HEK293 (cell line): ENCODE measurements around the gene SLC35A4.

ENCODE experiments used
- CTCF ChIA-PET: fragments of 350-600 bp; formaldehyde crosslinking; extraction: SDS; loops from one replicate; lab custom pipeline; 2021; ENCODE audit warnings: antibody characterized with exemption; lab: Yijun Ruan, JAX
- POLR2A ChIA-PET: fragments of 300-600 bp; formaldehyde crosslinking; extraction: SDS; loops from one replicate; lab custom pipeline; 2020; ENCODE audit warnings: antibody characterized with exemption, inconsistent platforms; lab: Yijun Ruan, JAX
- H3K27ac ChIP-seq: fragments of 200-500 bp; sonication (Bioruptor generic); 2 replicates; pipeline ENCODE4 v1.5.1; 2014; ENCODE audit warnings: low read depth, low read length, control low read depth, inconsistent platforms; ENCODE audit errors: extremely low read depth
- H3K36me3 ChIP-seq, 2 experiments: fragments of 200-500 bp in 1 of 2; sonication (Bioruptor generic) in 1 of 2; 1 replicate in 1 of 2; 2 replicates in 1 of 2; pipeline ENCODE4 v1.5.1; 2014 to 2017; ENCODE audit warnings: inconsistent platforms in 2 of 2, low read length in 2 of 2; ENCODE audit not compliant: control insufficient read depth in 2 of 2, insufficient read depth in 1 of 2
- H3K4me1 ChIP-seq: fragments of 200-500 bp; sonication (Bioruptor generic); 2 replicates; pipeline ENCODE4 v1.5.1; 2014; ENCODE audit warnings: mild to moderate bottlenecking, low read length, inconsistent platforms; ENCODE audit not compliant: control insufficient read depth, insufficient read depth
- H3K4me3 ChIP-seq: 2 replicates; pipeline ENCODE4 v1.5.1; 2011; ENCODE audit warnings: low read depth, mild to moderate bottlenecking, control low read depth, low read length, moderate library complexity
- H3K9me3 ChIP-seq: fragments of 200-500 bp; sonication (Bioruptor generic); 2 replicates; pipeline ENCODE4 v1.5.1; 2014; ENCODE audit warnings: low read depth, low read length, inconsistent platforms; ENCODE audit not compliant: control insufficient read depth, insufficient read depth
- GLI2 ChIP-seq: fragments of 450-650 bp; formaldehyde crosslinking; IDR thresholded peaks from 2 replicates; pipeline ENCODE4; 2017; ENCODE audit warnings: missing biosample characterization, missing genetic modification characterization, low read depth, borderline replicate concordance
- HOXC10 ChIP-seq: sonication (generic); formaldehyde crosslinking; IDR thresholded peaks from 2 replicates; pipeline ENCODE4 v1.8.1; 2023; ENCODE audit warnings: mild to moderate bottlenecking, missing genetic modification reagents
- KLF10 ChIP-seq: fragments of 450-650 bp; IDR thresholded peaks from 2 replicates; pipeline ENCODE4 v1.5.1; 2018; ENCODE audit warnings: missing biosample characterization, mild to moderate bottlenecking, missing genetic modification characterization
- SP3 ChIP-seq: fragments of 450-650 bp; formaldehyde crosslinking; IDR thresholded peaks from 2 replicates; pipeline ENCODE4 v1.5.1; 2016; ENCODE audit warnings: missing biosample characterization, missing genetic modification characterization
- ZNF146 ChIP-seq: fragments of 450-650 bp; formaldehyde crosslinking; IDR thresholded peaks from 2 replicates; pipeline ENCODE4 v1.5.1; 2016; ENCODE audit warnings: missing biosample characterization, missing genetic modification characterization
- ZNF214 ChIP-seq: fragments of 450-650 bp; formaldehyde crosslinking; IDR thresholded peaks from 2 replicates; pipeline ENCODE4 v1.5.1; 2017; ENCODE audit warnings: missing biosample characterization, mild to moderate bottlenecking, missing genetic modification characterization, borderline replicate concordance
- ZNF335 ChIP-seq: fragments of 450-650 bp; formaldehyde crosslinking; conservative IDR thresholded peaks from 2 replicates; pipeline ENCODE4 v1.5.1; 2016; ENCODE audit warnings: missing biosample characterization, missing genetic modification characterization
- ZNF350 ChIP-seq: fragments of 450-650 bp; formaldehyde crosslinking; IDR thresholded peaks from 2 replicates; pipeline ENCODE4 v1.5.0; 2017; ENCODE audit warnings: missing biosample characterization, mild to moderate bottlenecking, missing genetic modification characterization
- ZNF394 ChIP-seq: fragments of 450-650 bp; formaldehyde crosslinking; IDR thresholded peaks from 2 replicates; pipeline ENCODE4 v1.5.1; 2016; ENCODE audit warnings: missing biosample characterization, missing genetic modification characterization, mild to moderate bottlenecking, moderate library complexity, borderline replicate concordance
- ZNF560 ChIP-seq: fragments of 450-650 bp; formaldehyde crosslinking; IDR thresholded peaks from 2 replicates; pipeline ENCODE4 v1.5.1; 2017; ENCODE audit warnings: missing biosample characterization, missing genetic modification characterization, borderline replicate concordance
- ZNF677 ChIP-seq: fragments of 450-650 bp; IDR thresholded peaks from 2 replicates; pipeline ENCODE4 v1.5.0; 2018; ENCODE audit warnings: missing biosample characterization, mild to moderate bottlenecking, missing genetic modification characterization, moderate library complexity
- ZNF747 ChIP-seq: fragments of 450-650 bp; formaldehyde crosslinking; IDR thresholded peaks from 2 replicates; pipeline ENCODE4 v1.5.1; 2016; ENCODE audit warnings: missing biosample characterization, missing genetic modification characterization
- ZNF791 ChIP-seq: fragments of 450-650 bp; formaldehyde crosslinking; IDR thresholded peaks from 2 replicates; pipeline ENCODE4 v1.5.1; 2016; ENCODE audit warnings: missing biosample characterization, missing genetic modification characterization
- TF ChIP-seq, protein P1 (sequence below): fragments of 450-650 bp; formaldehyde crosslinking; IDR thresholded peaks from 2 replicates; pipeline ENCODE4 v1.5.1; 2016; ENCODE audit warnings: missing biosample characterization, missing genetic modification characterization
- TF ChIP-seq, protein P2 (sequence below): fragments of 450-650 bp; formaldehyde crosslinking; IDR thresholded peaks from 2 replicates; pipeline ENCODE4 v1.5.1; 2017; ENCODE audit warnings: missing biosample characterization, missing genetic modification characterization
- TF ChIP-seq, protein P3 (sequence below): fragments of 450-650 bp; formaldehyde crosslinking; IDR thresholded peaks from 2 replicates; pipeline ENCODE4 v1.5.1; 2016; ENCODE audit warnings: missing biosample characterization, missing genetic modification characterization
- TF ChIP-seq, protein P4 (sequence below): fragments of 450-650 bp; formaldehyde crosslinking; IDR thresholded peaks from 2 replicates; pipeline ENCODE4 v1.5.1; 2017; ENCODE audit warnings: missing biosample characterization, missing genetic modification characterization

SLC35A4 gene

DNA sequence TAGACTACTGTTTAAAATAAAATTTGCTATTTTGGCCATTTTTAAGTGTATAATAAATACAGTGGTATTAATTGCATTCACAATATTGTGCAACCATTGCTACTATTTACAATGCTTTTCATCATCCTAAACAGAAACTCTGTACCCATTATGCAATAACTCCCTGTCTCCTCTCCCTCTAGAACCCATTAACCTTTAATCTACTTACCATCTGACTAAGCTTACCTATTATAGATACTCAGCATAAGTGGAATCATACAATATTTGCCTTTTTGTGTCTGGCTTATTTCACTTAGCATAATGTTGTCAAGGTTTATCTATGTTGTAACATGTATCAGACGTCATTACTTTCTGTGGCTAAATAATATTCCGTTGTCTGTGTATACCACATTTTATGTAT, 42.4 kb downstream of the SLC35A4 start:
- Histone ChIP-seq H3K4me1 (no peaks in the 10 kb centered on the region), H3K36me3 (no peaks in the 10 kb centered on the region), H3K4me3 (no peak overlapping the region), H3K9me3 (no peaks in the 10 kb centered on the region), H3K27ac (no peak overlapping the region)
- no peak for TF ChIP-seq ZNF335 (tag by site-specific recombination)
- TF ChIP-seq ZNF146 (tag by site-specific recombination): peak; percentile 9; the same call in 1 of the 2 replicates
- no peak for TF ChIP-seq ZNF747 (tag by site-specific recombination)
- POLR2A ChIA-PET: no interaction called here
- CTCF ChIA-PET: no interaction called here

DNA sequence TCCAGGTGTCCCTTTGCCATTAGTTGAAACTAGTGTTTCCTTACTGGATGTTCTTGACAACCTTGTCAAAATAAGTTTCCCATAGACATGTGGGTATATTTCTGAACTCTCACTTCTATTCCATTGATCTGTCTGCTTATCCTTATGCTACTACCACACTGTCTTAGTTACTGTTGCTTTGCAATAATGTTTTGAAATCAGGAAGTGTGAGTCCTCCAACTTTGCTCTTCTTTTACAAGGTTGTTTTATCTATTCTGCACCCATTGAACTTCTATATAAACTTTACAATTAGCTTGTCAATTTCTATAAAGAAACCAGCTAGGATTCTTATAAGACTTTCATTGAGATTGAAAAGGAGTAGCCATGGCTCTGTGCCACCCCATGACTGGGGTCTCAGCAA, 44.1 kb downstream of the SLC35A4 start:
- Histone ChIP-seq H3K4me1 (no peaks in the 10 kb centered on the region), H3K4me3 (no peak overlapping the region), H3K27ac (no peak overlapping the region), H3K9me3 (no peaks in the 10 kb centered on the region), H3K36me3 (no peaks in the 10 kb centered on the region)
- TF ChIP-seq ZNF214 (tag by site-specific recombination) (no peak), ZNF350 (no peak), KLF10 (tag by site-specific recombination) (no peak), HOXC10 (CRISPR knock-in tag) (no peak), ZNF560 (tag by site-specific recombination) (no peak), GLI2 (tag by site-specific recombination) (no peak), ZNF791 (tag by site-specific recombination) (no peak), ZNF394 (tag by site-specific recombination) (no peak), ZNF677 (tag by site-specific recombination) (no peak), SP3 (tag by site-specific recombination) (no peak), ZNF335 (tag by site-specific recombination) (no peak)
- TF ChIP-seq, protein P1, sequence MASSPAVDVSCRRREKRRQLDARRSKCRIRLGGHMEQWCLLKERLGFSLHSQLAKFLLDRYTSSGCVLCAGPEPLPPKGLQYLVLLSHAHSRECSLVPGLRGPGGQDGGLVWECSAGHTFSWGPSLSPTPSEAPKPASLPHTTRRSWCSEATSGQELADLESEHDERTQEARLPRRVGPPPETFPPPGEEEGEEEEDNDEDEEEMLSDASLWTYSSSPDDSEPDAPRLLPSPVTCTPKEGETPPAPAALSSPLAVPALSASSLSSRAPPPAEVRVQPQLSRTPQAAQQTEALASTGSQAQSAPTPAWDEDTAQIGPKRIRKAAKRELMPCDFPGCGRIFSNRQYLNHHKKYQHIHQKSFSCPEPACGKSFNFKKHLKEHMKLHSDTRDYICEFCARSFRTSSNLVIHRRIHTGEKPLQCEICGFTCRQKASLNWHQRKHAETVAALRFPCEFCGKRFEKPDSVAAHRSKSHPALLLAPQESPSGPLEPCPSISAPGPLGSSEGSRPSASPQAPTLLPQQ (tag by site-specific recombination): no peak
- TF ChIP-seq, protein P2, sequence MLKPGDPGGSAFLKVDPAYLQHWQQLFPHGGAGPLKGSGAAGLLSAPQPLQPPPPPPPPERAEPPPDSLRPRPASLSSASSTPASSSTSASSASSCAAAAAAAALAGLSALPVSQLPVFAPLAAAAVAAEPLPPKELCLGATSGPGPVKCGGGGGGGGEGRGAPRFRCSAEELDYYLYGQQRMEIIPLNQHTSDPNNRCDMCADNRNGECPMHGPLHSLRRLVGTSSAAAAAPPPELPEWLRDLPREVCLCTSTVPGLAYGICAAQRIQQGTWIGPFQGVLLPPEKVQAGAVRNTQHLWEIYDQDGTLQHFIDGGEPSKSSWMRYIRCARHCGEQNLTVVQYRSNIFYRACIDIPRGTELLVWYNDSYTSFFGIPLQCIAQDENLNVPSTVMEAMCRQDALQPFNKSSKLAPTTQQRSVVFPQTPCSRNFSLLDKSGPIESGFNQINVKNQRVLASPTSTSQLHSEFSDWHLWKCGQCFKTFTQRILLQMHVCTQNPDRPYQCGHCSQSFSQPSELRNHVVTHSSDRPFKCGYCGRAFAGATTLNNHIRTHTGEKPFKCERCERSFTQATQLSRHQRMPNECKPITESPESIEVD: no peak
- TF ChIP-seq, protein P3, sequence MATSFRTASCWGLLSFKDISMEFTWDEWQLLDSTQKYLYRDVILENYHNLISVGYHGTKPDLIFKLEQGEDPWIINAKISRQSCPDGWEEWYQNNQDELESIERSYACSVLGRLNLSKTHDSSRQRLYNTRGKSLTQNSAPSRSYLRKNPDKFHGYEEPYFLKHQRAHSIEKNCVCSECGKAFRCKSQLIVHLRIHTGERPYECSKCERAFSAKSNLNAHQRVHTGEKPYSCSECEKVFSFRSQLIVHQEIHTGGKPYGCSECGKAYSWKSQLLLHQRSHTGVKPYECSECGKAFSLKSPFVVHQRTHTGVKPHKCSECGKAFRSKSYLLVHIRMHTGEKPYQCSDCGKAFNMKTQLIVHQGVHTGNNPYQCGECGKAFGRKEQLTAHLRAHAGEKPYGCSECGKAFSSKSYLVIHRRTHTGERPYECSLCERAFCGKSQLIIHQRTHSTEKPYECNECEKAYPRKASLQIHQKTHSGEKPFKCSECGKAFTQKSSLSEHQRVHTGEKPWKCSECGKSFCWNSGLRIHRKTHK (tag by site-specific recombination): no peak
- TF ChIP-seq, protein P4, sequence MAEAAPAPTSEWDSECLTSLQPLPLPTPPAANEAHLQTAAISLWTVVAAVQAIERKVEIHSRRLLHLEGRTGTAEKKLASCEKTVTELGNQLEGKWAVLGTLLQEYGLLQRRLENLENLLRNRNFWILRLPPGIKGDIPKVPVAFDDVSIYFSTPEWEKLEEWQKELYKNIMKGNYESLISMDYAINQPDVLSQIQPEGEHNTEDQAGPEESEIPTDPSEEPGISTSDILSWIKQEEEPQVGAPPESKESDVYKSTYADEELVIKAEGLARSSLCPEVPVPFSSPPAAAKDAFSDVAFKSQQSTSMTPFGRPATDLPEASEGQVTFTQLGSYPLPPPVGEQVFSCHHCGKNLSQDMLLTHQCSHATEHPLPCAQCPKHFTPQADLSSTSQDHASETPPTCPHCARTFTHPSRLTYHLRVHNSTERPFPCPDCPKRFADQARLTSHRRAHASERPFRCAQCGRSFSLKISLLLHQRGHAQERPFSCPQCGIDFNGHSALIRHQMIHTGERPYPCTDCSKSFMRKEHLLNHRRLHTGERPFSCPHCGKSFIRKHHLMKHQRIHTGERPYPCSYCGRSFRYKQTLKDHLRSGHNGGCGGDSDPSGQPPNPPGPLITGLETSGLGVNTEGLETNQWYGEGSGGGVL (tag by site-specific recombination): no peak
- ChIA-PET CTCF (interaction anchor here (0.6 kb wide), 1 partner anchor 111 kb away, joined by 3 read pairs; no protein-coding TSS in a partner anchor), POLR2A (no interaction called here)
